GM12878 (cell line): ENCODE measurements around the gene TMEM109. TPM values are rescaled to one million over a fixed set of nuclear protein-coding genes. Genes with fewer than 3 reads are reported as not detected.
A peak's percentile ranks its signal among the peaks of the same experiment; 100 is the strongest.

ENCODE experiments used
- E2F4 ChIP-seq: IDR thresholded peaks from 2 replicates; pipeline ENCODE4 v1.6.1; 2012; ENCODE audit warnings: low read depth, low read length, improper control_type of control experiment
- E2F8 ChIP-seq: fragments of 450-650 bp; IDR thresholded peaks from 2 replicates; pipeline ENCODE4 v1.6.1; 2018; ENCODE audit warnings: mild to moderate bottlenecking, low read depth, moderate library complexity; ENCODE audit not compliant: partially characterized antibody
- ESRRA ChIP-seq: IDR thresholded peaks from 2 replicates; pipeline ENCODE4 v1.6.1; 2012; ENCODE audit warnings: mild to moderate bottlenecking, low read length, improper control_type of control experiment
- HCFC1 ChIP-seq: fragments of 150-350 bp; IDR thresholded peaks from 2 replicates; pipeline ENCODE4 v1.6.1; 2014; ENCODE audit warnings: low read length
- HDGF ChIP-seq: fragments of 450-650 bp; IDR thresholded peaks from 2 replicates; pipeline ENCODE4 v1.6.1; 2016; ENCODE audit warnings: antibody characterized with exemption
- IRF3 ChIP-seq: fragments of 450-650 bp; IDR thresholded peaks from 2 replicates; pipeline ENCODE4 v1.6.1; 2014; ENCODE audit warnings: mild to moderate bottlenecking
- KDM1A ChIP-seq: fragments of 200-600 bp; sonication (generic); IDR thresholded peaks from 2 replicates; pipeline ENCODE4 v1.6.1; 2016; ENCODE audit warnings: borderline replicate concordance
- MLLT1 ChIP-seq: fragments of 450-650 bp; IDR thresholded peaks from 2 replicates; pipeline ENCODE4 v1.6.1; 2016; ENCODE audit warnings: mild to moderate bottlenecking
- NKRF ChIP-seq: fragments of 450-650 bp; conservative IDR thresholded peaks from 2 replicates; pipeline ENCODE4 v1.6.1; 2017; ENCODE audit warnings: mild to moderate bottlenecking, moderate library complexity
- NR2C1 ChIP-seq: fragments of 450-650 bp; IDR thresholded peaks from 2 replicates; pipeline ENCODE4 v1.6.1; 2017; ENCODE audit warnings: antibody characterized with exemption, mild to moderate bottlenecking, moderate library complexity
- POU2F2 ChIP-seq: IDR thresholded peaks from 3 replicates; pipeline ENCODE4 v1.6.1; 2011; ENCODE audit warnings: low read depth, mild to moderate bottlenecking, low read length, borderline replicate concordance
- RAD51 ChIP-seq: fragments of 450-650 bp; IDR thresholded peaks from 2 replicates; pipeline ENCODE4 v1.6.1; 2016; ENCODE audit warnings: moderate library complexity, mild to moderate bottlenecking, inconsistent platforms
- RCOR1 ChIP-seq: conservative IDR thresholded peaks from 2 replicates; pipeline ENCODE4 v1.6.1; 2012; ENCODE audit warnings: low read depth, low read length, improper control_type of control experiment
- RUNX3 ChIP-seq: IDR thresholded peaks from 2 replicates; pipeline ENCODE4 v1.6.1; 2012; ENCODE audit warnings: low read length, inconsistent platforms
- SKIL ChIP-seq: fragments of 450-650 bp; IDR thresholded peaks from 2 replicates; pipeline ENCODE4 v1.6.1; 2017; ENCODE audit warnings: mild to moderate bottlenecking, low read depth, inconsistent platforms; ENCODE audit not compliant: poor library complexity, severe bottlenecking
- SREBF2 ChIP-seq: IDR thresholded peaks from 2 replicates; pipeline ENCODE4 v1.6.1; 2012; ENCODE audit warnings: mild to moderate bottlenecking, low read length
- TCF3 ChIP-seq: IDR thresholded peaks from 2 replicates; pipeline ENCODE4 v1.6.1; 2012; ENCODE audit warnings: low read depth, mild to moderate bottlenecking, low read length, borderline replicate concordance; ENCODE audit not compliant: insufficient read depth
- polyA plus RNA-seq, 11 experiments: library from polyadenylated mRNA; depleted of rRNA in 4 of 11; unstranded in 6 of 11; stranded (reverse) in 5 of 11; fragments of >200 nt; fragmentation: Nextera tagmentation in 4 of 11; fragmentation: Illumina TruSeq in 1 of 11; extraction: Ambion mirVana in 4 of 11; extraction: Trizol in 1 of 11; gene quantifications; 1 replicate in 1 of 11; 2 replicates in 10 of 11; pipeline versions ENCODE4 v1.2.1 to v1.2.3, GENCODE V29; 2011 to 2016; ENCODE audit warnings: inconsistent platforms in 2 of 11, missing spikeins in 2 of 11, low read depth in 1 of 11
- total RNA-seq, 4 experiments: library from RNA; depleted of rRNA in 3 of 4; stranded (reverse); fragments of >200 nt in 3 of 4; fragmentation: Illumina TruSeq in 1 of 4; extraction: Trizol in 1 of 4; gene quantifications; 2 replicates each; pipeline versions ENCODE4 v1.2.1 to v1.2.3, GENCODE V29; 2013 to 2021

TMEM109 gene
- total and polyA plus RNA-seq, 10 of the 15 experiments (the other 5 are each of a cell fraction or from before 2014, with no cell fraction given) = 21.9 to 199 (median 85.2) TPM

- no peak for TF ChIP-seq E2F4
- no peak; the same call in 1 of the 2 replicates for TF ChIP-seq HDGF
- TF ChIP-seq KDM1A = no peak
- TF ChIP-seq NR2C1 = no peak
- peak; percentile 7; the same call in 1 of the 2 replicates for TF ChIP-seq RUNX3
- TF ChIP-seq ESRRA = no peak
- TF ChIP-seq MLLT1 = no peak
- TF ChIP-seq POU2F2 = no peak
- no peak for TF ChIP-seq RAD51
- no peak for TF ChIP-seq SKIL
- TF ChIP-seq RCOR1 = no peak
- no peak for TF ChIP-seq IRF3
- TF ChIP-seq E2F8 = no peak
- no peak for TF ChIP-seq TCF3
- TF ChIP-seq HCFC1 = no peak
- no peak for TF ChIP-seq NKRF
- TF ChIP-seq SREBF2 = no peak
Observed at GRCh38 chr11:60950933-60951605, 37.1 kb downstream of the TMEM109 start (continued).
